GM19240 (cell line): ENCODE measurements around the gene CCDC9B.

Source experiments
- DNase-seq: peaks from one replicate; pipeline ENCODE4 v3.0.0; 2011; ENCODE audit warnings: low spot score; ENCODE audit not compliant: insufficient read length

The CCDC9B gene

DNA sequence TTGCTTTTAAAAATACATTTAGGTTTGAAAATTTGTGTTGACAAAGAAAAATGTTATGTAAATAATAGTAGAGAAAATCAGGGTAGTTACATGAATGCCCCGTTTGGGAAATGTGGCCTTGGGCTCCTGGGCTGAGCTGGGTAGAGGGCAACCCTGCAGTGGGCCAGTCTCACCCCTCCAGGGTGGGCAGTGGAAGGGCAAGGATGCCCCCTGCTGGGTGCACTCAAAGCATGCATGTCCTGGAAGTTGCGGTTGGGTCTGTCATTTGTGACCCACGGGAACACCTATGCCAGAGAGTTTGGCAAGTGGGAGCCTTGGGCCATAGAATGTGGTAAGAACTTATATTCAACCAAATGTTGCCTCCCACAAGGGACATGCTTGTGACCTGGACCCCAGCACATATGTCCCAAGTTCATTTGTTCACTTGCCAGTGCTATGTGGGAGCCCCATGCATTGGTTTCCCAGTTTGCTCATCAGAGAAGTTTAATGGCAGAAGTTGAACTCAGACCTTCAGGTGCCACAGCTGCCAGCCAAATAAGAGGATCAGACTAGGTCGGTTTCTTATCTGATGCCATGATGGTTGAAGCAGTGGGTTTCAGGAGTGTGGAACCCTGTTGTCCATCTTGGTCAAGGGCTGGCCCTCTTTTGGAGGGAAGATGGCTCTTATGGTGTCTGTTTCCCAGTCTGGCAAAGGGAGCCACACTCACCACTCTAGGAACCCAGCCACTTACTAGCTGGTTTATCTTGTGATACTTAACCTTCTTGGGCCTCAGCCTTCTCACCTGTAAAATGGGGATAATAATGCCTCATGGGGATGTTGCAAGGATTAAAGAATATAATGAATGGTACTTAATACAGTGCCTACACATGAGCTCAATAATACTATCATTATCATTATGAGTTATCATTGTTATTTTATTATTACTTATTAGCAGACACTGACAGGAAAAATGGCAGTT, 30.5 kb downstream of the CCDC9B start:
- no peak for DNase-seq

DNA sequence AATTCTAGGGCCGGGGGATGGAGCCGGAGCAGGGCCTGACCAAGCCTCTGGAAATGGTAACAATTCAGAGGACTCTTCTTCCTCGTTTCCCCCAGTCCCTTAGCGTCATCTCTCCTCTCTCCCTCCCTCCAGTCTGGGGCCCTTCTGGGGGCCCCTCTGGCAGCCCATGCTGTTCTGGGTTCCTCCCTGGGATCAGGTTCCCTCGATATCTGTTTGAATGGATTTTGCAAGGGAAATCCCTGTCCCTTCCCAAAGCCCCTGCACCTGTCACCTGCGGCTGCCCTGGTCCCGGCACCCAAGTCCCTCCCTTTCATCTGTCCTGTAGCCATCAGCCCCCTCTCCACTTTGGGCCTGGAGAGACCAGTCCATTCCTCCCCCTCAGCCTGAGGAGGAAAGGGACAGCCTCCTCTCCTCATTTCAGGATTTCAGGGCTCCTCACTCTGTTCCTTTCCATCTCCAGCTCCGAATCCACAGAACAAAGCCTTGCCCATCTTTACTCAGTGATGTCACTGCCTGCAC, 31.3 kb downstream of the CCDC9B start:
- DNase-seq: no peak

- no peak for DNase-seq
These were observed 33.1 kb downstream of the CCDC9B start, which contains the start of gene PLCB2 for GRCh38 chr15:40307421-40308211. Gene PLCB2 (minus strand): TSS chr15:40307935. CDS start chr15:40307672, 263 bp downstream.

GRCh38 chr15:40306908-40307307, 33.8 kb downstream of the CCDC9B start:
- DNase-seq: no peak

- DNase-seq: no peak
These were observed 34.4 kb downstream of the CCDC9B start for GRCh38 chr15:40306371-40306770.

- DNase-seq: no peak
These were observed 35.5 kb downstream of the CCDC9B start for GRCh38 chr15:40305281-40305680.

DNA sequence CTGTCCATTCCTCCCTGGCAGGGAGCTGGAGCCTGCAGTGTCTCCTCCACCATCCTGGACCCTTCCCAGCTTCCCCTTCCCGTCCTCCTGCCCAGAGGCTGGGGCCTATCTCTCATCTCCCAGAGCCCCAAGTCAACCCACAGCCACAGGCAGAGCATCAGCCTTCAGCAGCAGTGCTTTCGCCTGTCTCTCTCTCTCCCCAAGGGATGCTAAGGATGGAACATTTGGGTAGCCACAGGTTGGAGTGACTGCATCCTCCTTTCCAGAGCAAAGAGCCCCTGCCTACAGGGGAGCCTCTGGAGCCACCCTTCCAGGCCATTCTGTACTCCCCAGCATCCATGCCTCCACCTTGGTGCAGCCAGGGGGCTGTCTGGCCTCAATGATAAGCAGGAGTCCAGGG, 37.2 kb downstream of the CCDC9B start:
- no peak for DNase-seq

- DNase-seq: no peak
These were observed 37.8 kb downstream of the CCDC9B start for GRCh38 chr15:40302981-40303380.

DNA sequence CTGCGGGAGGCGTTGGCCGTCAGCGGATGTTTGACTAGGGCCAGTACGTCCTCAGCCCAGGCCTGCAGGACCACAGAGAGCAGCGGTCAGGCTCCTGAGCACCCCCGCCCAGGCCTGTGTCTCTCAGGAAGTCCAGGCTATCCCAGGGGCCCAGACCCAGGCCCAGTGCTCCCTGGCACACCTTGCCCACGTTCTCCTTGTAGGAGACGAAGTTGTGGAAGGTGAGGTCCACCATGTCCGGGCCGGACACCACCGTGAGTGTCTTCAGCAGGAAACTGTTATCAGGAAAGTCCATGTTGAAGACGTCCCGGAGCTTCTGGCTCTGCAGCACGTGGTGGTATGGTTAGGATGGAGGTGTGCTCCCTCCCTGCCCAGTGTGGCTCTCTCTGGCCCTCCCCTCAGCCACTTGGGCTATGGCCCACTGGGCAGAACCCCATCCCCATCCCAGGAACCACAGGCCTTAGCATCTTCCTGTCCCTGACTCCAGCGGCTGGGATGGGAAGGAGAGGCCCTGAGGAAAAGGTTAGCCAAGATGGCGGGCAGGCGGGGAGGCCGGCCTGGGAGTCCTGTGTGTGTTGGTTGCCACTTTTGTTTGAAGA, 38.4 kb downstream of the CCDC9B start:
- DNase-seq: no peak

DNA sequence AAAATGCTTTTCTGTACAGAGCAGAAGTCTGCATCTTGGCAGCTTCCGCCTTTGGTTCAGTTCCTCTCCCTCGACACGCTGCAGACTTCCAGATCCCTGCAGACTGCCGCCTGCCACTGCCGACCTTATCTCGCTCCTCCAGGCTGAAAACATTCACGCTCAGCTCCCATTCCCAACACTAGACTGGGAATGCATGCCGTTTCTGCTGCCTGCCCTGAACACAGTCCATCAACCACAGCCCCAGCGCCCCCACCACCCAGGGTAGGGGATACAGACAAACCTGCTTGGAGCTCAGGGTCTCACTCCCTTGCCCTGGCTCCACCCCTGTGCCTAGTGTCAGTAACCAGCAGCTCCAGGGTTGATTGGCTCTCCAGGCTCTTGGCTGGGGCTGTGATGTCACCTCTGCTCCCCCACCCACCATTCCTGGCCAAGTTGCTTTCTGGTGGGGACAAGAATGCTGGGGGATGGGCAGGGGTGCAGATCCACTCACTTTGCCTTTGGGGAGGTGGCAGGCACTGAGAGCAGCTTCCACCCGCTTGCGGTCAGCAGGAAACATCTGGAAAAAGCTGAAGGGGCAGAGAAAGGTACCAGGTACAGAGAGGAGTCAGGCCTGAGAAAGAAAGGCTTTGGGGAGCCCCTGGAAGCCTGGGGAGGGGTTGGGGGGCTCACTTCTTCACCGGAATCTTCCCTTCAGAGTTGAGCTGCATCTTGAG, 39.1 kb downstream of the CCDC9B start:
- DNase-seq: no peak

- no peak for DNase-seq
These were observed 40.0 kb downstream of the CCDC9B start for GRCh38 chr15:40300771-40301170.

DNA sequence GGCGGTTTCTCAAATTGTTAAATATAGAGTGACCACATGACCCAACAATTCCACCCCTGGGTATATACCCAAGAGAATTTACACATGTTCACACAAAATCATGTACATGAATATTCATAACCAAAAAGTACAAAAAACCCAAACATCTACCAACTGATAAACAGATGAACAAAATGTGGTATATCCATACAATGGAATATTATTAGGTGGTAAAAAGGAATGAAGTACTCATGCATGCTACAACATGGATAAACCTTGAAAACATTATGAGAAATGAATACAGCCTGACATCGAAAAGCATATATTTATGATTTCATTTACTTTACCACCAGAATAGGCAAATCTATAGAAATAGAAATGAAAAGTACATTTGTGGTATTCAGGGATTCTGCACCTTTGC, 40.4 kb downstream of the CCDC9B start:
- DNase-seq: no peak

DNA sequence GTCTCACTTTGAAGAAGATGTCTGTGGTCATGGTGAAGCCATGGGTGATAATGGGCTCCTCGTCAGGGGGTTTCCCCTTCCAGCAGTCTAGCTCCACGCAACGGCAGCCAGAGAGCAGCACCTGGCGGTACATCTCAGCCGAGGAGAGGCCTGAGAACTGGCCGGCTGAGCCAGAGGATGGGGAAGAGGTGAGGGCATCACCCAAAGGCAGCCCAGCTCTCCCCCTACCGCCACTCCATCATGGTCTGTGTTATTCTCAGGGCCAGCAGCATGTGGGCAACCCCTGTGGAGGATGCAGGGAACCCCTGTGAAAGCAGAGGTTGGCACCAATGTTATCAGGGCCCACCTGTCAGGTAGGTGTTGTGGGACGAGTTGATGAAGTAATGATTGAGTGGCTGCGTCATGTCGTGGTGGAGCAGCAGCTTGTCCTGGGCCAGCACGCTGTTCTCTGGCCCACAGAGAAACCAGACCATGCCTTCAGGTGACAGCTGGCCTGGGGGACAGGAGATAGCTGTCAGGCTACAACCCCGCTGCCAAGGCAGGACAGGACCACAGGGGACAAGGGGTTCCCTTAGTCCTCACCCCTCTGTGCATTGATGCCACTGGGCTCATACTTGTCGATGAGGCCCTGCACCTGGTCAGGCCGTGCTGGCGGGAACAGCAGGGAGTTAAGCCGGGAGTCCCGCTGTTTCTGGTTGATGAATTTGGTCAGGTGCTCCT, 42.4 kb downstream of the CCDC9B start:
- no peak for DNase-seq

DNA sequence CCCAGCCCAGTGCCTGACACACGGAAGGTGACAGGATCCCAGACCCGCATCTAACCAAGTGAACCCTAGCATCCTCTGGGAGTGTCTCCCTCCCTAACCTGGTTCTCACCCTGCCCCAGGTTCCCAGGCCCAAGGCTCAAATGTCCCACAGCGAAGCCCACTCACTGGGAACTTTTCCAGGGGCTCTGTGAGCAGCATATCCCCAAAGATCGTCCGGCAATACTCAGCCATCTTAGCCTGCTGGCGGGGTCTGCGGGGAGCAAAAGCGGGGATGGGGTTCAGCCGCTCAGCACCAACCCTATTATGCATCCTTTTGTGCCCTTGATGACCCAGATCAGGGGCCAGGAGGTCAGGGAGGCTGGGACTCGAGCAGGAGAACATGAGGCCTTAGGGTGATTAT, 43.4 kb downstream of the CCDC9B start:
- DNase-seq: no peak

DNA sequence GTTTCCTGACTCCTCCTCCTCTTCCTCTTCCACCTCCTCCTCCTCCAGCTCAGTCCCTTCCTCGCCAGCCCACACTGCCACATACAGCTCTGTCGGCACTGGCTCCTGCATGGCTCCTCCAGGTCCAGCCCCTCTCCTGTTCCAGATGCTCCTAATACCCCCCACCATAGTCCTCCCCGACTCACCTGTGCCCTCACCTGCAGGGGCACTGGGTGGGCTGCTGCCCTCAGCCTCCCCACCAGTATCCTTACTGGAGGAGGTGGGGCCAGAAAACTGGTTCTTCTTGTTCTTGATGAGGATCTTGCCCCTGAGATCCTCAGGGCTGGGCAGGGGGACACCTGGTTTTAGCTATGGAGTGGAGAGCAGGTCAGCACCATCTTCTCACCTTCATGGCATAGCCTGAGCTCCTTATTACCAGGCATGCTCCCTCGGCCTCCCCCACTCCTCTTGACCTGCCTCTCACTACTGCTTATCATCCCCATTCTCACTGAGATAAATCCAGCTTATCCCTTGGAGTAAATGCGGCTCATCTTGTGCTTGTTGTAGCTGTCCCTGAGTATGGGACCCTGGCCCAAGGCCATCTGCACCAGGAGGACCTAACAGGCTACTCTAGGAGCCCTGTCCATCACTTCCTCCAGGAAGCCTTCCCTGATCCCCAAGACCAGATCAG, 44.0 kb downstream of the CCDC9B start:
- DNase-seq: no peak

- no peak for DNase-seq
These were observed 44.7 kb downstream of the CCDC9B start for GRCh38 chr15:40295877-40296560.

DNA sequence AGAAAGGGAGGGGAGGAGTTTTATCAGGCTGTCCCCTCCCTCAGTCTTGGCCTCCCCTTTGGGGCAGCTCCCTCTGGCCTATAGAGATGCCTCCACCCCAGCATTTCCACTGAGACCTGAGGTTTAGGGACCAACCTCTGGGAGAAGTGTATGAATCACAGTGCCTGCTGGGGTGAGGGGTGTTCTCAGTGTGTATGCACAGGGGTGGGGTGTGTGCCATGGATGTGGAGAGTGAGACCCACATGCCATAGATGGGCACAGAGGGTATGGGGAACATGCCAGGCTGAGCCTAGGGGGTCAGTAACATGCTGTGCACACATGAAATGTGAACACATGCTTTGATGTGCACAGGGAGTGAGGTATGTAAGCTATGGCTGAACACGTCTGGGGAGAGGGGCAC, 45.4 kb downstream of the CCDC9B start:
- DNase-seq: no peak

DNA sequence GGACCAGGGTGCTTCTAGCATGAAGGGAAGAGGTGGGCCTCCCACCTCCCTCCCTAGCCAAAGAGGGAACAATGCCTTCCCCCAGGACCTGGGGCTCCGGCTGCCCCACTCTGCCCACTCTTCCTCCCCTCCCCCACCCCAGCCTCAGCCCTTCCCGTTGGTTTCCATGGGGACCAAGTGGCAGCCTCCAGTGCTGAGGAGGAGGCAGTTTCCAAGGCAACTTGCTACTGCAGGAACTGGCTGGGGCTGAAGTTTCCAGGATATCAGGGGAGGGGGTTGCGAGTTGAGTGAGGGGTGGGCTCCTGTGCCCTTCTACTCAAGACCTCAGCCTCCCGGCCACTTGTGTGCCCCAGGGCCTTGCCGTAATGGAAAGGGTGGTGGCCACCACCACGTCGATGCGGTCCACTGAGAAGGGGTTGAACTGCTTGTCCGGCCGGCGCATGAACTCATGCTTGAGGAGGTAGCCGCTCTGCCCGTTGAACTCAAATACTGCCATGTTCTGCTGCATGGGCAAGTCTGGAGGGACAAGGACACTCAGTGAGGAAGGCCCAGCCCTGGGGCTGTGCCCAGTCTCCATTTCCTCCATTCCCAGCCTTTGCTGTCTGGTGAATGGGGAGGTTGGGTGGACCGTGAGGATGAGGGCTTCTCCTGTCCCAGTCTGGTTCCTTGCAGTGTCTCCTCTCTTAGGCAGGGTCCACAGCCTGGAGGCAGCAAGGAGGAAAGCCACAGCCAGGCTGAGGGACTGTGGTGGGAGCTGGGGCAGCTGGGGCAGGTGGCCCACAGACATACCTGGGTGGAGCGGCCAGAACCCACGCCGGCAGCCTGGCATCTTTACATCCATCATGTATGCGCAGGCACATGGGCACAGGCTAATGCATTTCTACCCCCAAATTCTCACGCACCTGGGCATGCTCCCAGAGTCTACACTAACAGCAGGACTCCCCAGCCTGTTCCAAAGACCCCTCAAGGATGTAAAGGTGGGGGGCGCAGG, 46.5 kb downstream of the CCDC9B start:
- DNase-seq: no peak
